Upper lobe of right lung (tissue), 1 donor: ENCODE data around the gene LILRA2. TPM values are rescaled to one million over a fixed set of nuclear protein-coding genes. Genes with fewer than 3 reads are reported as not detected.
"Not testable (repeated sequence)": the region's sequence is repeated elsewhere in the genome, so short reads cannot be mapped to it uniquely, and the experiment has no call there.

Experiments
- ATAC-seq: fragments of 200-7000 bp; cut with Tn5 transposase; one replicate; pipeline ENCODE4 v1.9.1; 2020; ENCODE audit warnings: mild to moderate bottlenecking, moderate library complexity
- DNase-seq: peaks from one replicate; pipeline ENCODE4 v3.0.0-alpha.2; 2020
- H3K27ac ChIP-seq: fragments of 200-600 bp; one replicate; pipeline ENCODE4 v1.8.0; 2022
- H3K27me3 ChIP-seq: fragments of 200-600 bp; one replicate; pipeline ENCODE4 v1.8.0; 2022; ENCODE audit warnings: mild to moderate bottlenecking
- H3K36me3 ChIP-seq: fragments of 200-600 bp; one replicate; pipeline ENCODE4 v1.8.0; 2022
- H3K4me1 ChIP-seq: fragments of 200-600 bp; one replicate; pipeline ENCODE4 v1.8.0; 2022
- H3K4me3 ChIP-seq: fragments of 200-600 bp; one replicate; pipeline ENCODE4 v1.8.0; 2022; ENCODE audit warnings: mild to moderate bottlenecking
- H3K9me3 ChIP-seq: fragments of 200-600 bp; one replicate; pipeline ENCODE4 v1.8.0; 2022
- intact Hi-C: fragments of 100-400 bp; cut with DNase I; formaldehyde crosslinking; loops from one replicate; pipeline ENCODE4 v1.11.0; 2022
- total RNA-seq: library from RNA; stranded (reverse); fragmentation: NEBNext Ultra II Directional; extraction: Animal tissue kit (Norgen Biotek cat#: 25700); gene quantifications from one replicate; pipeline ENCODE4 v1.2.1, GENCODE V29; 2021
- TF ChIP-seq, protein P1 (sequence below): fragments of 200-600 bp; IDR thresholded peaks from one replicate; pipeline ENCODE4 v1.8.0; 2022; ENCODE audit warnings: antibody characterized with exemption
- donor health status: DM: no; HTN: yes; CAD: no; lungs with severe emphysema.

The LILRA2 gene
- total RNA-seq, 1 donor from 2014 or later = 15.4 TPM

DNA sequence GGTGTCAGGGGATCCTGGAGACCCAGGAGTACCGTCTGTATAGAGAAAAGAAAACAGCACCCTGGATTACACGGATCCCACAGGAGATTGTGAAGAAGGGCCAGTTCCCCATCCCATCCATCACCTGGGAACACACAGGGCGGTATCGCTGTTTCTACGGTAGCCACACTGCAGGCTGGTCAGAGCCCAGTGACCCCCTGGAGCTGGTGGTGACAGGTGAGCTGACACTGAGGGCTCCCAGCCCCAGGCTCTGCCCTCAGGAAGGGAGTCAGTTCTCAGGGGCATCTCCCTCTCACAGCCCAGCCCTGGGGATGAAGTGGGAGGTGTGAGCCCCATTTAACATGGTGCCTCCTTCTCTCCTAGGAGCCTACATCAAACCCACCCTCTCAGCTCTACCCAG is 21.1 kb downstream of the LILRA2 start:
- intact Hi-C loops = no loop called here

DNA sequence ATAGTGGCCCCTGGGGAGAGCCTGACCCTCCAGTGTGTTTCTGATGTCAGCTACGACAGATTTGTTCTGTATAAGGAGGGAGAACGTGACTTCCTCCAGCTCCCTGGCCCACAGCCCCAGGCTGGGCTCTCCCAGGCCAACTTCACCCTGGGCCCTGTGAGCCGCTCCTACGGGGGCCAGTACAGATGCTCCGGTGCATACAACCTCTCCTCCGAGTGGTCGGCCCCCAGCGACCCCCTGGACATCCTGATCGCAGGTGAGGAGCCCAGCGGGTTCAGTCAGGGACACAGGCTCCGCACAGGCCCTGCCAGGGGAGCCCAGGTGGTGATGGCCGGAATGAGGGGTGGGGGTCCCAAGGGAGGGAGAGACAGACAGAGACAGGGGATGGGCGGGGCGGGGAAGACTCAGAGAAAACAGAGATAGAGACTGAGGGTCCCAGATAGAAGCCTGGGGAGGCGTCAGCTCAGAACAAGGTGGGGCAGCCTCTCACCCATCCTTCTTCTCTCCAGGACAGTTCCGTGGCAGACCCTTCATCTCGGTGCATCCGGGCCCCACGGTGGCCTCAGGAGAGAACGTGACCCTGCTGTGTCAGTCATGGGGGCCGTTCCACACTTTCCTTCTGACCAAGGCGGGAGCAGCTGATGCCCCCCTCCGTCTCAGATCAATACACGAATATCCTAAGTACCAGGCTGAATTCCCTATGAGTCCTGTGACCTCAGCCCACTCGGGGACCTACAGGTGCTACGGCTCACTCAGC is 22.3 kb downstream of the LILRA2 start:
- H3K27me3 ChIP-seq, H3K27ac ChIP-seq, H3K9me3 ChIP-seq, DNase-seq, H3K36me3 ChIP-seq, H3K4me3 ChIP-seq, ATAC-seq, intact Hi-C loops, H3K4me1 ChIP-seq: not testable (repeated sequence)

More for the DNA sequence above, 21.1 kb downstream of the LILRA2 start:
- Histone ChIP-seq H3K4me1 (no peaks in the 10 kb centered on the region), H3K27ac (no peak overlapping the region), H3K36me3 (no peaks in the 10 kb centered on the region), H3K9me3 (no peaks in the 10 kb centered on the region), H3K4me3 (no peak overlapping the region), H3K27me3 (no peaks in the 10 kb centered on the region)
- no peak for DNase-seq
- TF ChIP-seq, protein P1, sequence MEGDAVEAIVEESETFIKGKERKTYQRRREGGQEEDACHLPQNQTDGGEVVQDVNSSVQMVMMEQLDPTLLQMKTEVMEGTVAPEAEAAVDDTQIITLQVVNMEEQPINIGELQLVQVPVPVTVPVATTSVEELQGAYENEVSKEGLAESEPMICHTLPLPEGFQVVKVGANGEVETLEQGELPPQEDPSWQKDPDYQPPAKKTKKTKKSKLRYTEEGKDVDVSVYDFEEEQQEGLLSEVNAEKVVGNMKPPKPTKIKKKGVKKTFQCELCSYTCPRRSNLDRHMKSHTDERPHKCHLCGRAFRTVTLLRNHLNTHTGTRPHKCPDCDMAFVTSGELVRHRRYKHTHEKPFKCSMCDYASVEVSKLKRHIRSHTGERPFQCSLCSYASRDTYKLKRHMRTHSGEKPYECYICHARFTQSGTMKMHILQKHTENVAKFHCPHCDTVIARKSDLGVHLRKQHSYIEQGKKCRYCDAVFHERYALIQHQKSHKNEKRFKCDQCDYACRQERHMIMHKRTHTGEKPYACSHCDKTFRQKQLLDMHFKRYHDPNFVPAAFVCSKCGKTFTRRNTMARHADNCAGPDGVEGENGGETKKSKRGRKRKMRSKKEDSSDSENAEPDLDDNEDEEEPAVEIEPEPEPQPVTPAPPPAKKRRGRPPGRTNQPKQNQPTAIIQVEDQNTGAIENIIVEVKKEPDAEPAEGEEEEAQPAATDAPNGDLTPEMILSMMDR = no peak
- no peak for ATAC-seq

DNA sequence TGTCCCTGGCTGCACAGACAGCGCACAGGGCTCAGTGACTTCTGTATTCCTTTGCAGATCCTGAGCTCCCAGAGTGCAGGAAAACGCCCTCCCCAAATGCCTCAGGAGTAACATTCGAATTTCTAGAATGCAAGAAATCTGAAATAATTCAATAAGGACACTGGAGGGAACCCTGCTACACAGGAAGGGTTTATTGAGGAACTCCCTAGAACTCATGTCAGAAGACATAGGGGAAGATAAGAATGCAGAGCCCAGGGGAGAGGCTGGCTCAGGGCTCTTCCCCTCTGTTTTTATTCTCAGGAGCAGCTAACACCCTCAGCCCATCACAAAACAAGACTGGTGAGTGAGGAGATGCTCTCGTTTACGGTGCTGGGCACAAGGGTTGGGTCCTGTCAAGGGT is 26.6 kb downstream of the LILRA2 start:
- ATAC-seq (peak; percentile 67), DNase-seq (no peak)
- intact Hi-C loops = no loop called here
- Histone ChIP-seq H3K27me3 (peaks cover 5% of the 10 kb centered on the region), H3K4me3 (no peak overlapping the region), H3K36me3 (no peaks in the 10 kb centered on the region), H3K27ac (no peak overlapping the region), H3K4me1 (no peaks in the 10 kb centered on the region), H3K9me3 (no peaks in the 10 kb centered on the region)
- TF ChIP-seq, protein P1 = no peak

DNA sequence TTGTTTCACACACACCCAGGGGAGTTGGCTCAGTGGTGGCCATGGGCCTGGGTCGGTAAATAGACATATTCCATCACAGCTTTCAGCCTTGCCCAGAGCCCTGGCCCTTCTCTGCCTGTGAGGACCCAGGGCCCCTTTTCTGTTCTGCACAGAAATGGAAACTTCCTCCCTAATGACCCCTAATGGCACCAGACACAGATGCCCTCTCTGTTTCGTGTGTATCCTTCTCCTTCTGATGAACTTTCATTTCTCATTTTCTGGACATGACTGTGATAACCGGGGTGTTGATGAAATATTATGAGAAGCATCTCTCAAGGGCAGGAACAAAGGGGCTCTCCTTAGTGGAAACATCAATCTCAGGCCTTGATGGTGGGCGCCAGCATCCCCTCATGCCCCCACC is 32.6 kb downstream of the LILRA2 start:
- intact Hi-C loops = no loop called here
- H3K27me3 ChIP-seq = no peaks in the 10 kb centered on the region
- no peak for DNase-seq
- H3K27ac ChIP-seq = no peak overlapping the region
- H3K36me3 ChIP-seq = no peaks in the 10 kb centered on the region
- no peaks in the 10 kb centered on the region for H3K9me3 ChIP-seq
- TF ChIP-seq, protein P1 = no peak
- H3K4me1 ChIP-seq = no peaks in the 10 kb centered on the region
- ATAC-seq = peak; percentile 62
- no peak overlapping the region for H3K4me3 ChIP-seq

DNA sequence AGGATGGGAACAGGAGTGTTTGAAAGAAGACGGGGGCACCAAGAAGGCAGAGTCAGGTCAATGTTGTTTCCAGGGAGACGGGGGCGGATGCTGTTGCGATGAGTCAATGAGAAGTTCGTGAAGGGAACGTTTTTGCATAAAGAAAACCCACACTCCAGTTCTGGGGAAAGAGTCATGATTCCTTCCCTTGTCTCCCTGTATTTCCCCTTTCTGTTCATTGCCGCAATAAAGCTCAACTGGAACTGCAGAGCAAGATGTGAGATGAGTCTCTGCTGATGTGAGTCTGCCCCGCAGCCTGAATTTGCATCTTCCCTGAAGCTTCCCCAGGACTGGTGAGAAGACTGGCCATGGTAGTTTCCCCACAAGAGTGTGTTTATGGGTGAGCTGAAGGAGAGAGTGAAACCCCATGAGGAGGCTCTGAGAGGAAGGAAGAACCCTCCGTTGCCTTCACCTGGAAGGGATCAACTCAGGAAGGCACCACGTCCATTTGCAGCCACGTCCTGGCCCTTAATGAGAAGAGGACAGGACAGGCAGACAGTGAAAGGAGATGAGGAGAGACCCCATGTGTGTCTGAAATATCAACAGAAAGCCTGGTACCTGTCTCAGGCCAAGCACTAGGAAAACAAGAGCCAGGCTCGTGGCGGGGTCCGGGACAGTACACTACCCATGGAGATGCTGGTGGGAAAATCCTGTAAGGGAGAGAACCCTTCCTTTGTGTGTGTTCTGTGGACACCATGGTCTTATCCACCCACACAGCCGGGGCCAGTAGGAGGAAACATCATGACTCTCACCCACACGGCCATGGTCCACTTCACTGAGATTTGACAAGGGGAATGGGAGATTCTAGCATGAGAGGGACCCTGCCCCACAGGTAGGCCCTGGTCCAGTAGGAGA is 33.5 kb downstream of the LILRA2 start:
- H3K9me3 ChIP-seq = no peaks in the 10 kb centered on the region
- H3K4me1 ChIP-seq = no peaks in the 10 kb centered on the region
- no peak overlapping the region for H3K27ac ChIP-seq
- H3K4me3 ChIP-seq = no peak overlapping the region
- intact Hi-C loops = no loop called here
- TF ChIP-seq, protein P1 = no peak
- DNase-seq (no peak), ATAC-seq (peak; percentile 84)
- H3K27me3 ChIP-seq = no peaks in the 10 kb centered on the region
- H3K36me3 ChIP-seq = no peaks in the 10 kb centered on the region

DNA sequence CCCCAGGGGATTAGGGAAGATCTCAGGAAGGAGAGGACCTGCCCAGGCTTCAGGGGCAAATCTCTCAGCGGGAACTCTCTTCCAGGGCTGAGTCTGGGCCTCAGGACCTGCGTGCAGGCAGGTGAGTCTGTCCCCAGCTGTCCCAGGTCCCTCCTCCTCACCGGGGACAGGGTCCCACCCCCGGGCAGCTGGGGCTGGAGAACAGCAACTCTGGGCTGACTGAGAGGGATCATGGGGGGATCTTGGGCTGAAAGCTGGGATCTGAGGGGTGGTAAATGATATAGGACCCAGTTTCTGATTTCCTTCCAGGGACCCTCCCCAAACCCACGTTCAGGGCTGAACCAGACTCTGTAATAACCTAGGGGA is 34.2 kb downstream of the LILRA2 start:
- Histone ChIP-seq H3K27ac (no peak overlapping the region), H3K4me3 (no peak overlapping the region), H3K4me1 (no peaks in the 10 kb centered on the region), H3K9me3 (no peaks in the 10 kb centered on the region), H3K27me3 (no peaks in the 10 kb centered on the region), H3K36me3 (no peaks in the 10 kb centered on the region)
- no peak for ATAC-seq
- intact Hi-C loops = no loop called here
- no peak for DNase-seq
- TF ChIP-seq, protein P1 = no peak
